Small intestine (tissue), 7 donors: ENCODE results near the gene EIF4G1. TPM values are rescaled to one million over a fixed set of nuclear protein-coding genes. Genes with fewer than 3 reads are reported as not detected.

Source experiments
- DNase-seq, 2 donors: peaks; one replicate each; pipeline versions ENCODE4 v3.0.0 to v3.0.0-alpha.2; 2013
- FAIRE-seq: peaks from 2 replicates; lab custom pipeline; 2012; peaks lifted over from hg19 to GRCh38; lab: Jason Lieb, UNC
- H3K27ac ChIP-seq, 3 donors: one replicate each; pipeline ENCODE4 v1.5.1; 2013; ENCODE audit warnings: low read length in 2 of 3, mild to moderate bottlenecking in 2 of 3, control low read depth in 1 of 3, inconsistent platforms in 1 of 3, low read depth in 1 of 3, moderate library complexity in 1 of 3
- H3K27me3 ChIP-seq, 3 donors: one replicate each; pipeline ENCODE4 v1.6.1; 2013; ENCODE audit warnings: low read length in 3 of 3, inconsistent platforms in 1 of 3; ENCODE audit not compliant: control insufficient read depth in 3 of 3, insufficient read depth in 3 of 3
- H3K36me3 ChIP-seq, 3 donors: one replicate each; pipeline ENCODE4 v1.6.1; 2013; ENCODE audit warnings: low read length in 3 of 3, inconsistent platforms in 1 of 3, low read depth in 1 of 3, mild to moderate bottlenecking in 1 of 3, moderate library complexity in 1 of 3; ENCODE audit not compliant: control insufficient read depth in 3 of 3, insufficient read depth in 2 of 3
- H3K4me1 ChIP-seq, 3 donors: one replicate each; pipeline ENCODE4 v1.6.1; 2013; ENCODE audit warnings: low read length in 2 of 3, inconsistent platforms in 1 of 3, low read depth in 1 of 3, mild to moderate bottlenecking in 1 of 3, moderate library complexity in 1 of 3; ENCODE audit not compliant: control insufficient read depth in 3 of 3, insufficient read depth in 2 of 3
- H3K4me3 ChIP-seq, 3 donors: one replicate each; pipeline ENCODE4 v1.5.1; 2013; ENCODE audit warnings: low read length in 3 of 3, control low read depth in 1 of 3, inconsistent platforms in 1 of 3, low read depth in 1 of 3, mild to moderate bottlenecking in 1 of 3, moderate library complexity in 1 of 3
- H3K9me3 ChIP-seq, 2 donors: one replicate each; pipeline ENCODE4 v1.6.1; 2013; ENCODE audit warnings: low read depth in 1 of 2, low read length in 1 of 2; ENCODE audit not compliant: control insufficient read depth in 2 of 2, insufficient read depth in 1 of 2
- WGBS, 3 donors: extraction: QIAGEN DNeasy Blood & Tissue Kit; methylation state at CpG; one replicate each; pipeline ENCODE4 v1.1.7; 2013; 5-methylcytosine and 5-hydroxymethylcytosine counted together
- polyA plus RNA-seq, 4 donors: library from polyadenylated mRNA; stranded (reverse) in 3 of 4; unstranded in 1 of 4; fragments of 200-250 nt in 3 of 4; fragments of 120-200 nt in 1 of 4; gene quantifications; one replicate each; pipeline versions ENCODE4 v1.2.1 to v1.2.3, GENCODE V29; 2013
- donor health status: healthy with polysubstance abuse.
- donor health status: control.
- donor health status: control.
- donor health status: Bipolar disorder and iron deficiency.
- donor health status: healthy.

EIF4G1 gene
- polyA plus RNA-seq, 4 donors = 115 to 220 (median 155) TPM

- no peaks in the 10 kb centered on the region for H3K9me3 ChIP-seq
- H3K4me1 ChIP-seq = peaks cover 0 to 16% (median 0%) of the 10 kb centered on the region in 3 donors
- 69 to 78% (median 72%) methylated on average over 10 of the region's 10 CpGs for whole genome bisulfite sequencing, 3 donors
- no peak for DNase-seq
- no peak for FAIRE-seq
- H3K36me3 ChIP-seq = no peaks in the 10 kb centered on the region
- peak overlapping the region in 1 of 3 donors; percentile 6 for H3K4me3 ChIP-seq
- peaks cover 17 to 49% (median 19%) of the 10 kb centered on the region in 3 donors for H3K27me3 ChIP-seq
- H3K27ac ChIP-seq = peak overlapping the region in 2 of 3 donors; percentile 30 to 67
These were observed 64.4 kb downstream of the EIF4G1 start for GRCh38 chr3:184378651-184379357.

GRCh38 chr3:184379358-184380184 is 65.2 kb downstream of the EIF4G1 start, which contains the start of gene CHRD:
Gene CHRD, plus strand, starts transcription at chr3:184380054. Its CDS starts 265 bp downstream, at chr3:184380319.
- no peaks in the 10 kb centered on the region for H3K36me3 ChIP-seq
- FAIRE-seq (no peak), DNase-seq (no peak)
- 16 to 51% (median 49%) methylated on average over 16 to 66 of the region's 71 CpGs for WGBS, 3 donors
- peak within 1 kb of the TSS in 2 of 3 donors; percentile 30 to 67 for H3K27ac ChIP-seq
- peaks cover 17 to 50% (median 19%) of the 10 kb centered on the region in 3 donors for H3K27me3 ChIP-seq
- no peaks in the 10 kb centered on the region for H3K9me3 ChIP-seq
- peak within 1 kb of the TSS; percentile 6 to 64 (median 10) for H3K4me3 ChIP-seq
- H3K4me1 ChIP-seq = peaks cover 0 to 16% (median 0%) of the 10 kb centered on the region in 3 donors

GRCh38 chr3:184380185-184380626 is 65.8 kb downstream of the EIF4G1 start:
- Histone ChIP-seq H3K27ac (no peak overlapping the region), H3K27me3 (peaks cover 17 to 55% (median 19%) of the 10 kb centered on the region in 3 donors), H3K36me3 (no peaks in the 10 kb centered on the region), H3K4me1 (peaks cover 0 to 16% (median 0%) of the 10 kb centered on the region in 3 donors), H3K4me3 (peak overlapping the region in 2 of 3 donors; percentile 10 to 64), H3K9me3 (no peaks in the 10 kb centered on the region)
- WGBS, 3 donors = 0 to 2% (median 1%) methylated on average over 4 to 62 of the region's 62 CpGs
- DNase-seq = peak in 1 of 2 donors; percentile 74
- no peak for FAIRE-seq

GRCh38 chr3:184380627-184381260 is 66.3 kb downstream of the EIF4G1 start:
- Histone ChIP-seq H3K27ac (peak overlapping the region in 1 of 3 donors; percentile 12), H3K9me3 (no peaks in the 10 kb centered on the region), H3K4me3 (peak overlapping the region in 2 of 3 donors; percentile 10 to 64), H3K4me1 (peaks cover 0 to 16% (median 0%) of the 10 kb centered on the region in 3 donors), H3K36me3 (no peaks in the 10 kb centered on the region), H3K27me3 (peaks cover 15 to 55% (median 19%) of the 10 kb centered on the region in 3 donors)
- no peak for FAIRE-seq
- no peak for DNase-seq
- WGBS, 3 donors = 3 to 5% (median 3%) methylated on average over 36 to 42 of the region's 42 CpGs

GRCh38 chr3:184381261-184382224 is 67.1 kb downstream of the EIF4G1 start:
- H3K36me3 ChIP-seq = peaks cover 0 to 3% (median 0%) of the 10 kb centered on the region in 3 donors
- DNase-seq = peak in 1 of 2 donors; percentile 38
- H3K9me3 ChIP-seq = no peaks in the 10 kb centered on the region
- no peak for FAIRE-seq
- no peak overlapping the region for H3K27ac ChIP-seq
- peaks cover 15 to 59% (median 19%) of the 10 kb centered on the region in 3 donors for H3K27me3 ChIP-seq
- peaks cover 0 to 16% (median 0%) of the 10 kb centered on the region in 3 donors for H3K4me1 ChIP-seq
- peak overlapping the region in 1 of 3 donors; percentile 33 for H3K4me3 ChIP-seq
- WGBS, 3 donors = 10 to 19% (median 12%) methylated on average over 50 to 55 of the region's 55 CpGs

GRCh38 chr3:184382326-184383032 is 68.1 kb downstream of the EIF4G1 start:
- H3K9me3 ChIP-seq = no peaks in the 10 kb centered on the region
- peaks cover 0 to 16% (median 0%) of the 10 kb centered on the region in 3 donors for H3K4me1 ChIP-seq
- no peak overlapping the region for H3K4me3 ChIP-seq
- H3K27ac ChIP-seq = no peak overlapping the region
- peaks cover 0 to 3% (median 0%) of the 10 kb centered on the region in 3 donors for H3K36me3 ChIP-seq
- no peak for DNase-seq
- FAIRE-seq = no peak
- WGBS, 3 donors = 72 to 86% (median 78%) methylated on average over 16 of the region's 16 CpGs
- peaks cover 15 to 58% (median 19%) of the 10 kb centered on the region in 3 donors for H3K27me3 ChIP-seq
